Measurements from ENCODE around the gene SPDEF. TPM values are rescaled to one million over a fixed set of nuclear protein-coding genes. Genes with fewer than 3 reads are reported as not detected.

Gene SPDEF
- total and polyA plus RNA-seq, 12 donors = 0.06 to 0.14 (median 0.14) TPM; not detected in 8

DNA sequence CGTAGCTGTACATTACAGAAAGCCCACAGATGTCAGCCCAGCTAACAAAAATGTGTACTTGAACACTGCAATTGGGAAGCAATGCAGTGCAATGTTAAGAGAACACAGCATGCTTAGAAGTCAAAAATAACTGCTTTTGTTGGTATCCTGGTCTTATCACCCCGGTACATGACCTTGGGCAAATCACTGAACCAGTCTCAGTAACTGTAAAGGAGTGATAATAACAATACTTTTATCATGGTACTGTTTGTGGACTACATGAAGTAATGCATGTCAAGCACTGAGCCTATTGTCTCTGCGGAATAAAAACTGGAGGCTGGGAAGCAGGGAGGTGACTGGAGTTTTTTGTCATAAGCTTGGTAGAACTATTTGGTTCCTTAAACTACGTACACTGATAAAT, 44.7 kb upstream of the SPDEF start:
- Histone ChIP-seq H3K4me3 (no peak overlapping the region), H3K27me3 (no peaks in the 10 kb centered on the region), H3K36me3 (replicated peaks in 1 of 2) (peaks cover 0 to 10% of the 10 kb centered on the region in 2 donors), H3K4me1 (replicated peaks in 1 of 2) (peaks cover 3 to 35% of the 10 kb centered on the region in 2 donors), H3K27ac (no peak overlapping the region), H3K9me3 (replicated peaks in 1 of 3) (no peaks in the 10 kb centered on the region)
- WGBS, 4 donors = 66 to 75% (median 69%) methylated on average over 4 of the region's 4 CpGs
- intact Hi-C loops (cut with DNase I) = loop anchor here (10.0 kb wide), 2 partner anchors 76 to 406 kb away; no protein-coding TSS in a partner anchor
- no peak for TF ChIP-seq POLR2A (IDR thresholded peaks at IDR 0.05)
- TF ChIP-seq, protein P1, sequence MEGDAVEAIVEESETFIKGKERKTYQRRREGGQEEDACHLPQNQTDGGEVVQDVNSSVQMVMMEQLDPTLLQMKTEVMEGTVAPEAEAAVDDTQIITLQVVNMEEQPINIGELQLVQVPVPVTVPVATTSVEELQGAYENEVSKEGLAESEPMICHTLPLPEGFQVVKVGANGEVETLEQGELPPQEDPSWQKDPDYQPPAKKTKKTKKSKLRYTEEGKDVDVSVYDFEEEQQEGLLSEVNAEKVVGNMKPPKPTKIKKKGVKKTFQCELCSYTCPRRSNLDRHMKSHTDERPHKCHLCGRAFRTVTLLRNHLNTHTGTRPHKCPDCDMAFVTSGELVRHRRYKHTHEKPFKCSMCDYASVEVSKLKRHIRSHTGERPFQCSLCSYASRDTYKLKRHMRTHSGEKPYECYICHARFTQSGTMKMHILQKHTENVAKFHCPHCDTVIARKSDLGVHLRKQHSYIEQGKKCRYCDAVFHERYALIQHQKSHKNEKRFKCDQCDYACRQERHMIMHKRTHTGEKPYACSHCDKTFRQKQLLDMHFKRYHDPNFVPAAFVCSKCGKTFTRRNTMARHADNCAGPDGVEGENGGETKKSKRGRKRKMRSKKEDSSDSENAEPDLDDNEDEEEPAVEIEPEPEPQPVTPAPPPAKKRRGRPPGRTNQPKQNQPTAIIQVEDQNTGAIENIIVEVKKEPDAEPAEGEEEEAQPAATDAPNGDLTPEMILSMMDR (IDR thresholded peaks at IDR 0.05) = no peak
- DNase-seq = peak in 1 of 7 donors; percentile 30

DNA sequence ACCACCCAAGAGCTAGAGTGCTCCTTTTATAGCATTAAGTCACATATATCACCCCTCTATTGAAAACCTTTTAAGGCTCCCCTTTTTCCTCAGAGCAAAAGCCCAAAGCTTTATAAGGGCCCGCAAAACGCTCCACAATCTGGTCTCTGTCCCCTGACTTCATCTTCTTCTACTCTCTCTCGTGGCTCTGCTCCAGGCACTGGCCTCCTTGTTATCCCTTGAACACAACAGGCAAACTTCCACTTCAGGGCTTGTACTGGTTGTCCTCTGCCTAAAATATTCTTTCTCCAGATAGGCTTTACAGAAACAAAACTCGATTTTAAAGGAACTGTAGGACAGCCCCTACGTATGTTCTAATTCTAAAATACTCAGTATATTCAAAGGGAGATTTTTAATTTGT, 44.0 kb upstream of the SPDEF start:
- Histone ChIP-seq H3K27me3 (no peaks in the 10 kb centered on the region), H3K9me3 (replicated peaks in 1 of 3) (no peaks in the 10 kb centered on the region), H3K4me3 (no peak overlapping the region), H3K36me3 (replicated peaks in 1 of 2) (peaks cover 0 to 7% of the 10 kb centered on the region in 2 donors), H3K4me1 (replicated peaks in 1 of 2) (peaks cover 3 to 42% of the 10 kb centered on the region in 2 donors), H3K27ac (no peak overlapping the region)
- TF ChIP-seq, protein P1 (IDR thresholded peaks at IDR 0.05) = no peak
- DNase-seq = no peak
- intact Hi-C loops (cut with DNase I) = loop anchor here (10.0 kb wide), 2 partner anchors 75 to 405 kb away; no protein-coding TSS in a partner anchor
- WGBS, 4 donors = 89 to 95% (median 93%) methylated on average over 5 of the region's 5 CpGs

DNA sequence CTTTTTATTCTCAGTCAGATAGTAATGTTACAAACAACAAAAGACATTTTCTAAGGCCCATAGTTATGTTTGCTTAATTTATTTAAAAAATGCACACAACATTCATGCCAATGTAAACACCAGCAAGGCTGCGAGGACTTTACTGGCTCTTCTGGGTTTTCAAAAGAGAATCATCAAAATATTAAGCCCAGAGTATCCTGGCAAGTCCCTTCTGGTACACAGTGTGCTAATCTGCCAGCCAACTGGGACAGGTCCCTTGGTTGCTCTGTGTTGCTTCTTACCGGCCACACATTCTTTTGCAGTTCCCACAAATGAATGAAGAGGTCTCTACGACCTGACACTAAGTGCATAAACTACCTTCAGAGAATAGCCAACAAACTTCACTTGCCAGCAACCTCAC, 42.6 kb upstream of the SPDEF start:
- 56 to 77% (median 67%) methylated on average over 3 of the region's 3 CpGs for WGBS, 4 donors
- H3K27me3 ChIP-seq = no peaks in the 10 kb centered on the region
- H3K4me3 ChIP-seq = no peak overlapping the region
- H3K36me3 ChIP-seq (replicated peaks in 1 of 2) = no peaks in the 10 kb centered on the region
- no peaks in the 10 kb centered on the region for H3K9me3 ChIP-seq (replicated peaks in 1 of 3)
- no peak overlapping the region for H3K27ac ChIP-seq
- intact Hi-C loops (cut with DNase I) = loop anchor here (10.0 kb wide), 1 partner anchor 134 kb away; the partner anchor contains the start of gene PACSIN1 (in 2 of the 2)
- TF ChIP-seq POLR2A (IDR thresholded peaks at IDR 0.05) = no peak
- TF ChIP-seq, protein P1 (IDR thresholded peaks at IDR 0.05) = no peak
- peaks cover 3 to 44% of the 10 kb centered on the region in 2 donors for H3K4me1 ChIP-seq (replicated peaks in 1 of 2)
- DNase-seq = no peak

DNA sequence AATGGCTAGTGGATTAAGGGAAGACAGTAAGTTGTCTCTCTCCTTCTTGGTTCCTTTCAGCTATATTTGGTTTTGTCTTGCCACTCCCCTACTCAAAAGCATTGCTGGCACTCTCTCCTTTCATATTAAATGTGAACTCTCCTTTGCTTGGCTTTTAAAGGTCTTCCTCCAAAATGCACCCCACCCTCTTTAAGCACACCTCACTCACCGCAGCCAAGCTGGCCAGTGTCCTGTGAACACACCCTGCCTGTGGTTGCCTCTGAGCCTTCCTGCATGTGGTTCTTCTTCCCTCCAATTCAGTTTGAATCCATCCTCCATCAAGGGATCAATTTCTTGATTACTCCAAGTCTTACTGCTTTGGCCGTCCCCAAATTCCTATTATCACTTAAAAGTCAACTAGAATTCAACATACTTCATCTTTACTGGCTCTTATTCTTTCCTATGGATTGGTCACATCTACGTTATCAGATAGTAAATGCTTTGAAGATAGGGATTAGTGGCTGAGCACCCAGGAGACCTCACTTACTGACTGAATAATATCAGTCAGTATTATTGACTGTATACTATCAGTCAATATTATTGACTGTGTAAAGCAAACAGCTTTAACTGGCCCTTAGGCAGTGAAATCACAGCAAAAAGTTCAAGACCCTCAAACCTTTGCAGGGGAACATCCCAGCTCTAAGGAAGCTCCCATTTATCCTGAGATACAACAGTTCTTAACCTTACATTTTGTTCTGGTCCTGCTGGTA, 41.6 kb upstream of the SPDEF start:
- intact Hi-C loops (cut with DNase I) = loop anchor here (10.0 kb wide), 1 partner anchor 133 kb away; the partner anchor contains the start of gene PACSIN1 (in 2 of the 2)
- 93 to 96% (median 94%) methylated on average over 3 of the region's 3 CpGs for WGBS, 4 donors
- Histone ChIP-seq H3K9me3 (replicated peaks in 1 of 3) (no peaks in the 10 kb centered on the region), H3K36me3 (replicated peaks in 1 of 2) (no peaks in the 10 kb centered on the region), H3K27ac (no peak overlapping the region), H3K27me3 (no peaks in the 10 kb centered on the region), H3K4me1 (replicated peaks in 1 of 2) (peaks cover 3 to 42% of the 10 kb centered on the region in 2 donors), H3K4me3 (no peak overlapping the region)
- DNase-seq = no peak
- TF ChIP-seq, protein P1 (IDR thresholded peaks at IDR 0.05) = no peak
- no peak for TF ChIP-seq POLR2A (IDR thresholded peaks at IDR 0.05)
